Activated CD4-positive, alpha-beta T cell treated with anti-CD3 and anti-CD28 coated beads, Interleukin-2, amount 50 U/mL, for 24 hours (primary cell): ENCODE measurements around the gene AFDN.

ENCODE experiments used
- DNase-seq, 2 donors: peaks; one replicate each; pipeline ENCODE4 v3.0.0-alpha.2; 2020; ENCODE audit warnings: low read depth in 1 of 2, low spot score in 1 of 2

AFDN gene

DNA sequence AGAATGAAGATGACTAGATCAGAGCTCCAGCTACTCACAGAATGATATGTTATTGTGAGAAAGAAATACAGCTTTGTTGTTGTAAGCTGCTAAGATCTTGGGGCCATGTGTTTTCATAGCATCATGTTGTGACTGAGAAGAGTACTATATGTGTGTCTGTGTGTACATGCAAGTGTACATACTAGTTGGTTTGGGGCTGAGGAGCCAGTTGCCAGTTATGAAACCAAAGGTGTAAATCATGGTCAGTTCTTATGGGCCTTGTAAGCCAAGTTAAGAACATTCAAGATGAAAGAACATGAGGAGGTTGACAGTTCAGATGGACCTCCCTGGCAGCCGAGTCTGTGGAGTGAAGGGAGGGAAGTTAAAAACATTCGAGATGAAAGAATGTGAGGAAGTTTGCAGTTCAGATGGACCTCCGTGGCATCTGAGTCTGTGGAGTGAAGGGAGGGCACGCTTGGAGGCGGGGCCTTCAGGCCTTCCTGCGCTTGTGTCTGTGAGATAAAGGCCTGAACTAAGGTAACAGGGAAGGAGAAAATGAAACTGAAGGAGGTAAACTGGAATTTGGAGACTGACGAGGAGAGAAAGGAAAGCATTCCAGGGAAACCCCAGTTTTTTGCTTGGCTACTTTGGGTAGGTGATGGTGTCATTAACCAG is 13.9 kb downstream of the AFDN start:
- no peak for DNase-seq

DNA sequence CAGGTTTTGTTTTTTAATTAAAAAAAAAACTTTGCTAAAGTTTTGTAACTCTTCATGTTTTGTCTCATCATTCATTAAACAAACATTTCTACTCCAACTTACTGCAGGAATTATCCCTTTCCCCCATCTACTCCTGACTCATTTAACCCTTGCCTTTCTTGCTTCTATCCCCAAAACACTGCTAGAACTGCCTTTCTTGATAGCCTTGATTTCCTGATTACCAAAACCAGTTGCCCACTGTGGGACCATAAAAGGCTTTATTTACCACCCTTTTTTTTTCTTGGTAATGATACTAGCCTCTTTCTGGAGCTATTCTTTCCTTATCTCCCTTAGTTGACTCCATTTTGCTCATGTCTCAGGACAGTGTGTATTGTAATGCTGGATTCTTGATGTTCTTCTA is 15.3 kb downstream of the AFDN start:
- no peak for DNase-seq

GRCh38 chr6:167842457-167842856 is 15.7 kb downstream of the AFDN start:
- no peak for DNase-seq

DNA sequence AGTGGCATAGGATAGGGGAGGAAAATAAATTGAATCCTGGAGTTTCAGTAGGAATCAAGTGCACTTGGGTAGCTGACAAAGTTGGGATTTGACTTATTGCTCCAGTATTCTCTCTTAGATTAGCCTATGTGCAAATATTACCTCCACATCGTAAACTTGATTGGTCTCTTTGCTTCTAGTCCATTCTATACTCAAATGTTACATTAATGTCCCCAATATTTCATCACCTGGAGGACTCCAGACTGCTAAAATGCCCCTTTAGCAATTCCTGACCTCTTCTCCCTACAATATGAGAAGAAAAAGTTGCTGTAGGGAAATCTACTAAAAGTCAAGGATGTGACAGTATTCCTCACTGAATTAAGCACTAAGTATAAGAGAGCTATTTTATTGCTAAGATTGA is 16.3 kb downstream of the AFDN start:
- no peak for DNase-seq

- no peak for DNase-seq
These were observed 19.1 kb downstream of the AFDN start for GRCh38 chr6:167845856-167846255.

GRCh38 chr6:167846997-167847606 is 20.4 kb downstream of the AFDN start:
- DNase-seq: no peak

- no peak for DNase-seq
These were observed 21.2 kb downstream of the AFDN start for GRCh38 chr6:167847936-167848335.

- DNase-seq: no peak
These were observed 22.1 kb downstream of the AFDN start for GRCh38 chr6:167848783-167849182.

- DNase-seq: no peak
These were observed 23.2 kb downstream of the AFDN start for GRCh38 chr6:167849846-167850459.

DNA sequence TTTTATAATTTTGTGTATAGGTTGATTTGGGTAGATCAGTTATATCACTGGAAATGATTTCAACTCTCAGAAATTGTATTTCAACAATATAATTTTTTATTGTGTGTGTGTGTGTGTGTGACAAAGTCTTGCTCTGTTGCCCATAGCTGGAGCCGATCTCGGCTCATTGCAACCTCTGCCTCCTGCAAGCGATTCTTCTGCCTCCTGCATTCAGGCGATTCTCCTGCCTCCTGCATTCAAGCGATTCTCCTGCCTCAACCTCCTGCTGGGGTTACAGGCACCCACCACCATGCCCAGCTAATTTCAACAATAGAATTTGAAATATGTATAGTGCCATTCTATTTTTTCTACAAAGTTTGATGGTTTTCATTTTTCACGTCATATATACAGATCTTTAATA is 24.1 kb downstream of the AFDN start:
- DNase-seq: no peak

- DNase-seq: no peak
These were observed 24.8 kb downstream of the AFDN start for GRCh38 chr6:167851370-167851952.

DNA sequence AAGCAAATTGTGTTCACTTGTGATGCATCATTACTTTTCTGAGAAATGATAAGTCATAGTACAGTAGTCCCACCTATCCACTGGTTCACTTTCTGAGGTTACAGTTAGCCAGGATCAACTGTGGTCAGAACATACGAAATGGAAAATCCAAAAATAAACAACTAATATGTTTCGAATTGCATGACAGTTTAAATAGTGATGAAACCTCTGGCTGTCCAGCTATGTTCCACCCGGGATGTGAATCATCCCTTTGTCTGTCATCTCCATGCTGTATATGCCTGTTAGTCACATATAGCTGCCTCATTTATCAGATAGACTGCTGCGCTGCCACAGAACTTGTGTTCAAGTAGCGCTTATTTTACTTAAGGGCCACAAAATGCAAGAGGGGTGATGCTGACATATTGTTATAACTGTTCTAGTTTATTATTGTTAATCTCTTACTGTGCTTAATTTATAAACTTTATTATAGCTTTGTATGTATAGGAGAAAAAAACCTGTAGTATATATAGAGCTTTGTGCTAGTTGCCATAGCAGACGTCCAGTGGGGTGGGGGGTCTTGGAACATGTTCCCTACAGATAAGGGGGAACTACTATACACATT is 29.2 kb downstream of the AFDN start:
- no peak for DNase-seq

- DNase-seq: no peak
These were observed 29.8 kb downstream of the AFDN start for GRCh38 chr6:167856474-167856873.

DNA sequence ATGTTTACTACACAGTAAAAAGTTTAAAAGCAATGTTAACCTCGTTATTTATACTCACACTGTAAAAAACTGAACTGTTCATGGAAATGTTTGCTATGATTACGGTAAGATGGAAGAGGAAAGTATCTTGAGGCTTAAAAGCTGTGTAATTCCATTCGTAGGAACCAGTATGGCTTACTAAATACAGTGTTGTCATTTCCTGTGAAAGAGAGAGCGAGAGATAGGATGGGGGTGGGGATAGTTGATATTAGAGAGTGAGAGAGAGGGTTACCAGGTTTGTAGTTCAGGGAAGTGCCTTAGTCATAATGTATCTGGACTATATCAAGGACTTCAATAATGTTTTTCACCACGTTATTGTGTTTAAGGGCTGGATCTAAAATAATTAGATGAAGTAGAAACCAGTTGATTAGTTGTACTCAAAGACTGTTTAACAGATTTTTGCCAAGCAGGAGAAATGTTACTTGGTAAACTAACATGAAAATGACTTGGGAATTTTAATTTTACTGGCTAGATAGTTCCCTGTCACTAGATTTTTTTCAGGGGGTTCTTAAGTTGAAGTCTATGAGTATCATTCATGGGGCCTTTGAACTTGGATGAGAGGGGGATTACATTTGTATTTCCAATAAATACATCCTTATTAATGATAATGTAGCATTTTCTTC is 30.4 kb downstream of the AFDN start:
- no peak for DNase-seq

GRCh38 chr6:167858086-167858591 is 31.4 kb downstream of the AFDN start:
- no peak for DNase-seq

DNA sequence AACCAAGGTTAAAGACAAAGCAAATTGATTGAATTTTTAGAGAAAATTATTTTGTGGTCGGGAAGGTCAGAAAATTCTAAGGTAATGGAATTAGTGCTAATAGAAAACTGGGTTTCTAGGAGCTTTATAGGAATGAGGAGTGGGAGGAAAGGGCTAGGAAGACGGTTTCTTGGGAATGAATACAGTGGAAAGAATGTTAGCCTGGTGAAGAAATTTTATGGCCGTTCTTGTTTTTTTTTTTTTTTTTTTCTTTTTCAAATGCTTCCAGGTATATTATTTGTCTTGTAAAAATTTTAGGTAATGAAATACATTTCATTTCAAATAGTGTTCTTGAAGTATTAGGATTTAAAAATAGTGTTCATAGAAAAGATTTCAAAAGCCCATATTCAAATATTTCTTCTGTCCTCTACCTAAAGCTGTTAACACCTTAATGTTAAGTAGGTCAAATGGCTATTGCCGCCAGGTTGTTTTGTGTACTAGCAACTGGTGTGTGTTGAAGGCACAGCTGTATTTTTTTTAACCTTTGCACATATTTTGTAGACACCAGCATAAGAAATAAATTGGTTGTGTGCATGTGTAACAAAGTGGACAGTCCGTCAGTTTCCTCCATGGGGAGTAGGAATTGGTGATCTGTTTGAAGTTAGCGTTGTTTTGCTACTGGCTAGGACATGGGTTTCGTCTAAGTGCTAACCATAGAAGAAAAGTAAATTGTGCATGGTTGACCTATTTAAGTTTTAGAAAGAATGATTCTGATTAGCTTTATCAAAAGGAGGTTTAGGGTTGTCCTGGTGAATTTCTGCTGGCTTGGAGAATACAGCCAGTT is 32.3 kb downstream of the AFDN start:
- DNase-seq: no peak

DNA sequence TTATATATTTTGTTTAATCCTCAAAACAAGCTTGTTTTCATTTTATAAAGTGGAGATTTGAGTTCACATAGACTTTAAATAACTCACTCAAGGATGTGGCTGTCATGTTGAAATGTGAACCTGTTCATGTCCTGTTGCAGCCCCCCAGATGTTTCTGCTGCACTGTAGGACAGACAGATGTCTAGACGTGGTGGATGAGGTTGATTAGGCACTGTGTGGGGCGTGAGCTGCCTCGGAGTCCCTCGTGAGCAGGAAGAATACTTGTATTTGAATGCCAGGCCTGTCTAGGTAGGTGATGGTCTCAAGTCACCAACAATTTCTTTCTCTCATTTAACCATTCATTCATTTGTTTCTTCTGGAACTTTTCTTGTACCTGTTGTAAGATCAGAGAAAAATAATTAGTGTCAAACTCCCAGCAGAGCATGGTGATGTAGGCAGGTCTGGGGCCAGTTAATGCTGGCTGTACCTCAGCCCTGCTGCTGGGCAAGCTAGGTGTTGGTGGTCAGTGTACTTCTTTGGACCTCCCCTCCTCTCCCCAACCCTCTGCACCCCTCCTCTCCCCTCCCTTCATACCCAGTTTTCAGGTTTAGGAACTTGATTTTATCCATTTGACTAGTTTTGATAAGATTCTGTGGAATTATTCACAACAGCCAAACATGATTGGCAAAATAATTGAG is 34.0 kb downstream of the AFDN start:
- DNase-seq: no peak

GRCh38 chr6:167861424-167861823 is 34.7 kb downstream of the AFDN start:
- DNase-seq: no peak

- no peak for DNase-seq
These were observed 37.2 kb downstream of the AFDN start for GRCh38 chr6:167863897-167864296.

- no peak for DNase-seq
These were observed 39.9 kb downstream of the AFDN start for GRCh38 chr6:167866642-167867041.
